HG03442 (cell line): ENCODE measurements around the gene TWIST2.

ENCODE experiments used
- ATAC-seq: cut with Tn5 transposase; IDR thresholded peaks from one replicate; pipeline ENCODE4 v1.9.1; 2021; ENCODE audit warnings: mild to moderate bottlenecking, moderate library complexity; ENCODE audit not compliant: unreplicated experiment

Gene TWIST2

GRCh38 chr2:238888781-238889180 is 40.9 kb downstream of the TWIST2 start:
- no peak for ATAC-seq

DNA sequence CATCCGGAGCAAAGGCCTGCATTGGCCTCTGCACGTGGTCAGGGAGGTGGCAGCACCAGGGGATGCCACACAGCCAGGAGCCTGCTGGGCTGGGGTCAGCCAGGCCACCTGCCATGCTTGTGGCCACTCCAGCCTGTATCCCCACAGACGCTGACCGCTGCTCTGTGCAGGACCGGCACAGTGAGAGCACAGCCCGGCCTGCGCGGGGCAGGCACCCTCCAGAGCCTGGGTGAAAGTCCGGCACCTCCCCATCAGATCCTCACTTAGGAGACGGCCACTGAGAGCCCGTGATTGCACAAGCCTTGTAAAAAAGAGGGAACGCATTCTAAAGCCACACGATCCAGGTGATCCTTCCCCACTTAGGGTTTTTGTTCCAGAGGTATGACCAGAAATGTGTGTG is 42.2 kb downstream of the TWIST2 start:
- no peak for ATAC-seq

GRCh38 chr2:238890618-238891456 is 43.0 kb downstream of the TWIST2 start:
- ATAC-seq, result no peak

DNA sequence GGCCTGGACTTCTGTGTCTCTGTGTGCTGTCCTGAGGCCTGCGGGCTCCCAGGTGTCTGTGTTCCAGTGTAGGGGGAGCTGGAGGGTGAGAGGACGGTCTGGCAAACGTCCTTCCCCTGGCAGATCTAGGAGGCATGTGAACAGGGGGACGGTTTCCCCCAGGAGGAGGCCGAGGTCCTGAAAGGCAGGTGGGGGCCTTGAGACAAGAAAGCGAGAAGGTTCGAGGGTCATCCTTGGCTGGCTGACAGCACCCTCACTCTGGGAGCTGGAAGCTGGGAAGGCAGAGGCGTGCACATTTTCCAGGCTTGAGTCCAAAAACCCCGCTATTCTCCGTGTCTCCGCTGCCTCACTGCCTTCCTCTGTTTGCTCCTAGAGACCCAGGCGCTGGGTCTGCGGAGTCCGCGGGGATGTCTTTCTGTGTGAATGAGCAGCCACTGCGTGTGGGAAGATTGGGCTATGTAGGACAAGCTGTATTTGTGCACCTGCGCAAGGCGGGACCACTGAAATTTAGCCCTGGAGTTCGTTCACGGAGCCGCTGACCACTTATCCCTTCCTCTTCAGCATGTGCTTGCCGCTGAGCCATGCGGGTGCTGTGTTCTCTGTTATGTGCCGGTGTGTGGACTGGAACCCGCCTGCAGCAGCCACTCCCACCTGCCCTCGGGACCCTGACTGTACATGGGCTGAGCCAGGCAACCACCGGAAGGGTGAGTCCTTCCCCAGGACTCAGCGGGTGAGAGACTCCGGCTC is 43.7 kb downstream of the TWIST2 start:
- no peak for ATAC-seq

GRCh38 chr2:238892204-238892500 is 44.3 kb downstream of the TWIST2 start:
- ATAC-seq, result no peak

- ATAC-seq, result no peak
These were observed 44.9 kb downstream of the TWIST2 start for GRCh38 chr2:238892796-238893195.

- ATAC-seq, result no peak
These were observed 45.6 kb downstream of the TWIST2 start for GRCh38 chr2:238893349-238894000.

DNA sequence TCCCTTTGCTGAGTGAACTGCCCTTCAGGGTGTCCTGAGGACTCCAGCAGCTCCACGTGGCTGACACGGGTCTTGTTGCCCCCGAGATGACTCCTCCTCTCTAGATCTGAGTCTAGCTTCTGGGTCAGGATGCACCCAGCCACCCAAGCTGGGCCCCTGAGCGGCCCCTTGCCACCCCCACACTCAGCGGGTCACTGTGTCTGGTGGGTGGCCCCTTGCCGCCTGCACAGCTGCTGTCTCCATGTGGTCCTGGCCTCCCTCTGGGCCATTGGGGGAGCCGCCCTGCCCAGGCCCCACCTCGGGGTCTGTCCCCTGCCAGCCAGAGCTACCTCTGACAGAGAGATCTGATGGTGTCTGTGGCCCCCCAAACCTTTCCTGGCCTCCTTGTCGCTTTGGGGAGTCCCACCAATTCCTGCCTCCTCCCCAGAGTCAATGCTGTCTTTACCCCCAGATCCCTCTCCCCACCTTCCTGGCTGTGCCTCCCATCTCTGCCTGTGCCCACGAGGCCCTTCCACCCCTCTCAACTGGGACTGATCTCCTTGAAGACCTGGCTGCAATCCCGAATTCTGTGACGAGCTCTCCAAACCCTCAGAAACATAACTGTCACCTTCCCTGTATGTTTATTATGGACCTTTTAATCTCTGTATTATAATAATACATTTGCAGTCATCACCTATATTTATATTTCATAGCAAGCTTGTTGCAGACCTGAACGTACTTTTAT is 46.5 kb downstream of the TWIST2 start:
- no peak for ATAC-seq

DNA sequence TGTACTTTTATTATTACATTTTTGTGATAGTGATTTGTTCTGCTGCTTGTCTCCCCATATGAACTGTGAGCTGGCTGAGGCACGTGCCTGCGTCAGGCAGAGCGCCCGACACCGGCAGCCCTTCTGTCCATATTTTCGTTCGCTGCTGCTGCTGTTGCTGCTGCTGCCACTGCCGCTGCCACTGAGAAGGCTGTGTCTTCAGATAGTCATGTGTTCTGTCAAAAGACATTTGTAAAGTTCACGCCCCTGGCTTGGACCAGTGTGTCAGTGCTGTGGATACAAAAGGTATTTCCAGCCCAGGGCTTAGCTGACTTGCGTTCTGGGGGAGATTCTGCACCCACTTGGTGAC is 47.0 kb downstream of the TWIST2 start:
- no peak for ATAC-seq

- no peak for ATAC-seq
These were observed 47.5 kb downstream of the TWIST2 start for GRCh38 chr2:238895361-238895882.

DNA sequence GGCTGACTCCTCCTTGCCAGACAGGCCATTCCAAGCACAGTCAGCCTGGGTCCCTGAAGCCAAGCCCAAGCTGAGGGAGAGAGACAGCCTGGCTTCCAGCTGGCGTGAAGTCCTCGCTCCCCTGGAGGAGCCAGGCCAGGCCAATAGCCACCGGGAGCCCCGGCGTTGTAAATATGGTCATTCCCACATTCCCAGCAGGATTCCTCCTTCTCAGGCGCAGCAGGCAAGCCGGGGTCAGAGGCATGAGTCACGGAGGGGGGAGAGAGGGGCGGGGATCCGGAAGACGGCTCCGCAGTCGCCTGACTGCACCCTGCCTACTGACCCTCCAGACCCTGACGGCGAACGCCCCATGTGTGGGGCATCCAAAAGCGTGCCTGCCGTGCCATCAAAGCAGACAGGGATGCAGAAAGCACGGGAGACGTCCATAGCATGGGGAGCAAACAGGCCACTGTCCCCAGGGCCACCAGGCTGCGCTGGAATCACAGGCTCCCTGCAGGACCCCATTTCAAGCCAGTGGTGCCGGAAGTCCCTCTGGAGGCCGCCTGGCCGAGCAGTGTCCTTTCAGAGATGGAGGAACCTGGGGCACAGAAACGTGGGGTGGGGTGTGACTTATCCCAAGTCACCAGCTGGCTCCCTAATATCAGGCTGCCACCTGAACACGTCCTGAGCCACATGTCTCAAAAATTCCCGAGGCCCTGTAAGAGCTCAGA is 48.2 kb downstream of the TWIST2 start:
- ATAC-seq, result no peak

DNA sequence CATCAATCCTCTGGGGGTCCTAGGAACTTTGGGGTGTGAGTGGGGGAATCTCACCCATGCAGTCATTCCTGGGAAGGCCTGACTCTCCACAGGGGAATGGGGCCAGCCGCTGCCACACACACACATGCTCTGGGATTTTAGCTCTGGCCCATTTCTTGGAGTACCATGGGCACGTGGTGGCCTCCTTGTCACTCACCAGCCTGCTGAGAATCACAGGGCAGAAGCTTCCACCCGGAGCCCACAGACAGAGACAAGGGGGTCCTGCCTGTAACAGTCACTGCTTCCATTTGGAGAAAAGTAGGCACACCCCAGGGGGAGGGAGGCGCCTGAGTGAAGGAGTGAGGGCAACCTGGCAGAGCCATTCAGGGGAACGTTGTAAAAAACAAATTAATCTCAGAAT is 48.8 kb downstream of the TWIST2 start:
- no peak for ATAC-seq

- ATAC-seq, result no peak
These were observed 49.4 kb downstream of the TWIST2 start for GRCh38 chr2:238897122-238897880.

DNA sequence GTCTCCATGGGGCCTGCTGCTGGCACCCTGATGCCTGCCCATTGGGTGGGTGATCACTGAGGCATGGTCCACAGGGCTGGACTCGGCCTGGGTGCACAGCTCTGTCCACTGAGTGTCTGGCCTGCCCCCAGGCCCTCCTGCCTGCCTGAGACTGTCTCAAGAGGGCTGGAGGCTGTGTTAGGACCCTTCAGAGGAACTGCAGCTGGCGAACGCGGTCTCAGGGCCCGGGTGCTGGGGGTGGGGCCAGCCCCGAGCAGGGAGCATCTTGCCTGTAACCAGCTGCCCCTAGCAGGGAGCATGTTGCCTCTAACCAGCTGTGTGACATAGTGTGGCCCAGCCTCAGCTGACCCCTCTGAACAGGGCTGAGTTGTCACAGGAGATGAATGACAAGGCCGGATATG is 50.0 kb downstream of the TWIST2 start:
- no peak for ATAC-seq

GRCh38 chr2:238898534-238899281 is 50.8 kb downstream of the TWIST2 start:
- no peak for ATAC-seq

DNA sequence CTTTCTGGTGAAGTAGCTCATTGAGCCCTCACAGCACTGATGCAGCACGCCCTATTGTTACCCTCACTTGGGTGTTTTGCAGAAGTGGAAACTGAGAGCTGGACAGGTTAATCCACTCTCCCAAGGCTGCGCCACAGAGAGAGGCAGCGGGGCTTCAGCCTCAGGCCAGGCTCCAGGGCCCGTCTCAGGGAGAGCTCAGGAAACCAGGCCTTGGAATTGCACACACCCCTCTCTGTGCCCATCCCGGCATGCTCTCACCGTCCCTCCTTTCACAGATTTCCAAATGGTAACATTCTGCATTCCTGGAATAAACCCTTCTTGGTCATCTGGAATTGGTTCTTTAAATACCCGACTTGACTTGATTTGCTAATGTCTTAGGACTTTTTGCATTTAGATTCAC is 51.5 kb downstream of the TWIST2 start:
- ATAC-seq, result no peak

GRCh38 chr2:238900511-238900910 is 52.6 kb downstream of the TWIST2 start:
- ATAC-seq, result no peak

DNA sequence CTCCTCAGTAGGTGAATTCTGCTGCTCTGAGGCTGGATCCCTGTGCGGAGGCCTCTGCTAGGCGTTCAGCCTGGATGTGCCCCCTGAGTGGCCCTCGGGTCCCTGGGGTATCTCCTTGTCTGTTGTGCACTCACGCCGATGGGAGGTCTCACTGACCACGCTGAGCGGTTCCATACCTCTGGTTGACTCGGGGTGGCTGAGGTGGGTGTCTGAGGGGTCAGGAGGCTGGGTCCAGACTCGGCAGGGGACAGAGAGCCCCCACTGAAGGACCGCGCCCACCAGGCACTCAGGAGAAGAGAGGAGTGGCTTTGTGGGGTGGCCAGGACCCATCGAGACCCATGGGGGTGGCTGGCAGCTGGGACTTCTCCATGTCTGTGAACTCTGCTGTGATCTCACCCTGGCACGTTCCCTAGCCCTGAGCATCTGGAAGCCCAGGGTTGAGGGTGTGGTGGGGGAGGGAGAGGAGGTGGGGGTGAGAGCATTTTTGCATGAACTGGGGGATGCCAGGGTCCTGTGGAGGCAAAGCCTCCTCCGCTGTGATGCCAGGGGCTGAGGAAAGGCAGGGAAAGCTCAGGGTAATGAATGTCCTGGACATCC is 53.7 kb downstream of the TWIST2 start:
- ATAC-seq, result no peak

DNA sequence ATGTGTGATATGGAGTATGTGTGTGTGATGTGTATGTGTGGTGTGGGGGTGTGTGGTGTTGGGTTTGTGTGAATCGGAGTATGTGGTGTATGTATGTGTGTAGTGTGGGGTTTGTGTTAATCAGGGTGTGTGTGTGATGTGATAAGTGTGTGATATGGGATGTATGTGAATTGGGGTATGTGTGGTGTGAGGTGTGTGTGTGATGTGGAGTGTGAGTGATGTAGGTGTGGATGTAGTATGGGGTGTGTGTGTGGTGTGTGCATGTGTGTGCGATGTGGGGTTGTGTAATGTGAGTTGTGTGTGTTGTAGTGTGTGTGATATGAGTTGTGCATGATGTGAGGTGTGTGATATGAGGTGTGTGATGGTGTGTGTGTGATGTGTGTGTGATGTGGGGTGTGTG is 54.4 kb downstream of the TWIST2 start:
- ATAC-seq, result no peak
